Measurements from ENCODE around the gene PPARD.
A peak's percentile ranks its signal among the peaks of the same experiment; 100 is the strongest.

Gene PPARD

GRCh38 chr6:35469751-35470662 lies 127.6 kb downstream of the PPARD start:
- TF ChIP-seq USF1 (IDR thresholded peaks at IDR 0.05) (peak; percentile 41; the same call in 1 of the 2 replicates), TAF1 (IDR thresholded peaks at IDR 0.05; ENCODE audit: low read depth) (no peak), ZBTB7A (IDR thresholded peaks at IDR 0.05; ENCODE audit: low read depth) (no peak), CREB1 (IDR thresholded peaks at IDR 0.05; ENCODE audit: low read depth) (no peak), NFIC (IDR thresholded peaks at IDR 0.05) (peak; percentile 70), FOXM1 (IDR thresholded peaks at IDR 0.05; ENCODE audit: borderline replicate concordance, low read depth) (no peak), EP300 (IDR thresholded peaks at IDR 0.05; ENCODE audit: borderline replicate concordance) (no peak)
- TF ChIP-seq, protein P1, sequence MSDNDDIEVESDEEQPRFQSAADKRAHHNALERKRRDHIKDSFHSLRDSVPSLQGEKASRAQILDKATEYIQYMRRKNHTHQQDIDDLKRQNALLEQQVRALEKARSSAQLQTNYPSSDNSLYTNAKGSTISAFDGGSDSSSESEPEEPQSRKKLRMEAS (IDR thresholded peaks at IDR 0.05), result no peak

- TF ChIP-seq TEAD4 (IDR thresholded peaks at IDR 0.05) (no peak), EP300 (IDR thresholded peaks at IDR 0.05; ENCODE audit: borderline replicate concordance) (no peak), ZBTB7A (IDR thresholded peaks at IDR 0.05; ENCODE audit: low read depth) (no peak), CEBPB (IDR thresholded peaks at IDR 0.05) (no peak), CREB1 (IDR thresholded peaks at IDR 0.05; ENCODE audit: low read depth) (no peak), NFIC (IDR thresholded peaks at IDR 0.05) (no peak), TAF1 (IDR thresholded peaks at IDR 0.05; ENCODE audit: low read depth) (no peak), RAD21 (IDR thresholded peaks at IDR 0.05; ENCODE audit: low read depth) (no peak), TCF12 (IDR thresholded peaks at IDR 0.05; ENCODE audit: low read depth) (no peak), FOXM1 (IDR thresholded peaks at IDR 0.05; ENCODE audit: borderline replicate concordance, low read depth) (no peak), USF1 (IDR thresholded peaks at IDR 0.05) (no peak), YY1 (IDR thresholded peaks at IDR 0.05; ENCODE audit: low read depth) (no peak), EGR1 (IDR thresholded peaks at IDR 0.05) (no peak)
- TF ChIP-seq, protein P1 (IDR thresholded peaks at IDR 0.05), result no peak
- TF ChIP-seq, protein P2, sequence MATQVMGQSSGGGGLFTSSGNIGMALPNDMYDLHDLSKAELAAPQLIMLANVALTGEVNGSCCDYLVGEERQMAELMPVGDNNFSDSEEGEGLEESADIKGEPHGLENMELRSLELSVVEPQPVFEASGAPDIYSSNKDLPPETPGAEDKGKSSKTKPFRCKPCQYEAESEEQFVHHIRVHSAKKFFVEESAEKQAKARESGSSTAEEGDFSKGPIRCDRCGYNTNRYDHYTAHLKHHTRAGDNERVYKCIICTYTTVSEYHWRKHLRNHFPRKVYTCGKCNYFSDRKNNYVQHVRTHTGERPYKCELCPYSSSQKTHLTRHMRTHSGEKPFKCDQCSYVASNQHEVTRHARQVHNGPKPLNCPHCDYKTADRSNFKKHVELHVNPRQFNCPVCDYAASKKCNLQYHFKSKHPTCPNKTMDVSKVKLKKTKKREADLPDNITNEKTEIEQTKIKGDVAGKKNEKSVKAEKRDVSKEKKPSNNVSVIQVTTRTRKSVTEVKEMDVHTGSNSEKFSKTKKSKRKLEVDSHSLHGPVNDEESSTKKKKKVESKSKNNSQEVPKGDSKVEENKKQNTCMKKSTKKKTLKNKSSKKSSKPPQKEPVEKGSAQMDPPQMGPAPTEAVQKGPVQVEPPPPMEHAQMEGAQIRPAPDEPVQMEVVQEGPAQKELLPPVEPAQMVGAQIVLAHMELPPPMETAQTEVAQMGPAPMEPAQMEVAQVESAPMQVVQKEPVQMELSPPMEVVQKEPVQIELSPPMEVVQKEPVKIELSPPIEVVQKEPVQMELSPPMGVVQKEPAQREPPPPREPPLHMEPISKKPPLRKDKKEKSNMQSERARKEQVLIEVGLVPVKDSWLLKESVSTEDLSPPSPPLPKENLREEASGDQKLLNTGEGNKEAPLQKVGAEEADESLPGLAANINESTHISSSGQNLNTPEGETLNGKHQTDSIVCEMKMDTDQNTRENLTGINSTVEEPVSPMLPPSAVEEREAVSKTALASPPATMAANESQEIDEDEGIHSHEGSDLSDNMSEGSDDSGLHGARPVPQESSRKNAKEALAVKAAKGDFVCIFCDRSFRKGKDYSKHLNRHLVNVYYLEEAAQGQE (IDR thresholded peaks at IDR 0.05; ENCODE audit: low read depth), result no peak
Measured at GRCh38 chr6:35470663-35471120, 128.3 kb downstream of the PPARD start.

DNA sequence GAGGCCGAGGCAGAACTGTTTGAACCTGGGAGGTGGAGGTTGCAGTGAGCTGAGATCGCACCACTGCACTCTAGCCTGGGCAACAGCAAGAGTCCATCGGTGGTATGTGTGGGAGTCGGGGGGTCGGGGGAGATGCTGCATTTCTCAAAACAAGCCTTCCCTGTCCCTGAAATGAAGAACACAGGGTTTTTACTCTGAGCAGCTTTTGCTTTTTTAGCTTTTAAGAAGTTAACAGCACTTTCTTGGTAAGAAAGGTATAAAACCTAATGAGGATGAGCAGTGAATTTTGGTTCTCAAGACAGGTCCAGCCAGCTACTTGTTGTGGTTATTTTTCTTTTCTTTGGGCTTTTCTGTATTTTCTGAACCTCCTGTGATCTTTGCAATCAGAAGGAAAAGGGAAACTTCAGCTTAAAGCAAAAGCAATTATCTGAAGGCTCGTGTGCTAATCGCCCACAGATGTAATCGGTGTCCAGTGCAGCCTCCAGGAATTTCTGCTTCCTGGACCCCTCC lies 129.5 kb downstream of the PPARD start:
- TF ChIP-seq USF1 (IDR thresholded peaks at IDR 0.05) (no peak), TEAD4 (IDR thresholded peaks at IDR 0.05) (no peak), EP300 (IDR thresholded peaks at IDR 0.05; ENCODE audit: borderline replicate concordance) (no peak), EGR1 (IDR thresholded peaks at IDR 0.05) (no peak)
- TF ChIP-seq, protein P1 (IDR thresholded peaks at IDR 0.05), result no peak

GRCh38 chr6:35473075-35473849 lies 130.9 kb downstream of the PPARD start:
- TF ChIP-seq USF1 (IDR thresholded peaks at IDR 0.05), result no peak
- no peak for TF ChIP-seq YY1 (IDR thresholded peaks at IDR 0.05; ENCODE audit: low read depth)
- TF ChIP-seq TEAD4 (IDR thresholded peaks at IDR 0.05), result no peak
- no peak for TF ChIP-seq CREB1 (IDR thresholded peaks at IDR 0.05; ENCODE audit: low read depth)
- TF ChIP-seq ZBTB7A (IDR thresholded peaks at IDR 0.05; ENCODE audit: low read depth), result no peak
- no peak for TF ChIP-seq FOXM1 (IDR thresholded peaks at IDR 0.05; ENCODE audit: borderline replicate concordance, low read depth)
- TF ChIP-seq NFIC (IDR thresholded peaks at IDR 0.05), result no peak
- TF ChIP-seq TCF12 (IDR thresholded peaks at IDR 0.05; ENCODE audit: low read depth), result no peak
- no peak for TF ChIP-seq EP300 (IDR thresholded peaks at IDR 0.05; ENCODE audit: borderline replicate concordance)
- no peak for TF ChIP-seq TAF1 (IDR thresholded peaks at IDR 0.05; ENCODE audit: low read depth)
- TF ChIP-seq CEBPB (IDR thresholded peaks at IDR 0.05), result no peak
- TF ChIP-seq, protein P1 (IDR thresholded peaks at IDR 0.05), result no peak
- TF ChIP-seq, protein P2 (IDR thresholded peaks at IDR 0.05; ENCODE audit: low read depth), result no peak
- no peak for TF ChIP-seq RAD21 (IDR thresholded peaks at IDR 0.05; ENCODE audit: low read depth)
- no peak for TF ChIP-seq EGR1 (IDR thresholded peaks at IDR 0.05)
